Neuronal stem cell (in vitro differentiated cells): Measurements from ENCODE around the gene ZFP1.

ENCODE experiments used
- DNase-seq: peaks from one replicate; pipeline ENCODE4 v3.0.0-alpha.2; 2013; ENCODE audit warnings: low spot score
- H2AFZ ChIP-seq: one replicate; pipeline ENCODE4 v1.6.1; 2013; ENCODE audit warnings: mild to moderate bottlenecking, low read length, inconsistent platforms
- H2AK5ac ChIP-seq: 2 replicates; pipeline ENCODE4 v1.6.1; 2013; ENCODE audit warnings: low read depth, mild to moderate bottlenecking, inconsistent platforms, low read length, moderate library complexity, mixed read lengths
- H2BK120ac ChIP-seq: 2 replicates; pipeline ENCODE4 v1.6.1; 2013; ENCODE audit warnings: low read depth, mild to moderate bottlenecking, inconsistent platforms, low read length, moderate library complexity, mixed read lengths
- H2BK12ac ChIP-seq: one replicate; pipeline ENCODE4 v1.6.1; 2013; ENCODE audit warnings: low read length, inconsistent platforms
- H2BK15ac ChIP-seq: 2 replicates; pipeline ENCODE4 v1.6.1; 2013; ENCODE audit warnings: mild to moderate bottlenecking, low read length, inconsistent platforms, mixed read lengths
- H2BK5ac ChIP-seq: one replicate; pipeline ENCODE4 v1.6.1; 2013; ENCODE audit warnings: inconsistent platforms, mild to moderate bottlenecking, low read length, moderate library complexity
- H3K14ac ChIP-seq: one replicate; pipeline ENCODE4 v1.6.1; 2013; ENCODE audit warnings: low read length, inconsistent platforms
- H3K18ac ChIP-seq: 2 replicates; pipeline ENCODE4 v1.6.1; 2013; ENCODE audit warnings: low read length, inconsistent platforms
- H3K23ac ChIP-seq: 2 replicates; pipeline ENCODE4 v1.6.1; 2013; ENCODE audit warnings: low read depth, mild to moderate bottlenecking, mixed read lengths, low read length, inconsistent platforms; ENCODE audit not compliant: poor library complexity
- H3K27ac ChIP-seq: replicated peaks from 3 replicates; pipeline ENCODE4 v1.5.1; 2013; ENCODE audit warnings: low read length, inconsistent platforms
- H3K27me3 ChIP-seq, 3 experiments: 2 replicates each; pipeline ENCODE4 v1.6.1; 2013; ENCODE audit warnings: low read length in 3 of 3, mild to moderate bottlenecking in 2 of 3, inconsistent platforms in 1 of 3, low read depth in 1 of 3, mixed read lengths in 1 of 3, moderate library complexity in 1 of 3; ENCODE audit not compliant: control insufficient read depth in 3 of 3, insufficient read depth in 3 of 3
- H3K36me3 ChIP-seq, 2 donors: replicated peaks in 1 of 2; 2 replicates each; pipeline ENCODE4 v1.6.1; 2013; ENCODE audit warnings: low read length in 2 of 2; ENCODE audit not compliant: control insufficient read depth in 2 of 2, insufficient read depth in 2 of 2
- H3K4ac ChIP-seq: 2 replicates; pipeline ENCODE4 v1.6.1; 2013; ENCODE audit warnings: inconsistent platforms, mild to moderate bottlenecking, low read length, moderate library complexity
- H3K4me1 ChIP-seq, 2 donors: 1 replicate in 1 of 2; 2 replicates in 1 of 2; pipeline ENCODE4 v1.6.1; 2013; ENCODE audit warnings: low read length in 2 of 2, low read depth in 1 of 2; ENCODE audit not compliant: control insufficient read depth in 2 of 2, insufficient read depth in 1 of 2
- H3K4me2 ChIP-seq: one replicate; pipeline ENCODE4 v1.6.1; 2013; ENCODE audit warnings: mild to moderate bottlenecking, low read length, inconsistent platforms; ENCODE audit not compliant: insufficient read depth, poor library complexity, severe bottlenecking
- H3K4me3 ChIP-seq, 2 donors: 2 replicates each; pipeline ENCODE4 v1.5.1; 2013; ENCODE audit warnings: low read length in 2 of 2, mild to moderate bottlenecking in 2 of 2, inconsistent platforms in 1 of 2, moderate library complexity in 1 of 2
- H3K79me1 ChIP-seq: one replicate; pipeline ENCODE4 v1.6.1; 2013; ENCODE audit warnings: low read depth, mild to moderate bottlenecking, inconsistent platforms, low read length, moderate library complexity
- H3K9ac ChIP-seq: one replicate; pipeline ENCODE4 v1.6.1; 2013; ENCODE audit warnings: mild to moderate bottlenecking, low read depth, low read length, inconsistent platforms; ENCODE audit not compliant: poor library complexity
- H3K9me3 ChIP-seq, 2 donors: replicated peaks in 1 of 2; 2 replicates each; pipeline versions ENCODE3 to v1.6.1; 2013; ENCODE audit warnings: low read length in 2 of 2, mild to moderate bottlenecking in 2 of 2, inconsistent platforms in 1 of 2, low read depth in 1 of 2, mixed read lengths in 1 of 2, moderate library complexity in 1 of 2; ENCODE audit not compliant: control insufficient read depth in 2 of 2, insufficient read depth in 1 of 2
- H4K8ac ChIP-seq: one replicate; pipeline ENCODE4 v1.6.1; 2013; ENCODE audit warnings: low read depth, mild to moderate bottlenecking, inconsistent platforms, low read length, moderate library complexity
- H4K91ac ChIP-seq: one replicate; pipeline ENCODE4 v1.6.1; 2013; ENCODE audit warnings: low read length, low read depth, mild to moderate bottlenecking, inconsistent platforms; ENCODE audit not compliant: poor library complexity
- WGBS, 2 donors: extraction: QIAGEN DNeasy Blood & Tissue Kit; methylation state at CpG; one replicate each; pipeline ENCODE4 v1.1.7; 2013; ENCODE audit warnings: missing lambda C conversion rate in 2 of 2, mixed read lengths in 1 of 2; ENCODE audit not compliant: insufficient read length in 2 of 2, insufficient replicate concordance in 1 of 2; ENCODE audit errors: extremely low coverage in 2 of 2; 5-methylcytosine and 5-hydroxymethylcytosine counted together

ZFP1 gene

DNA sequence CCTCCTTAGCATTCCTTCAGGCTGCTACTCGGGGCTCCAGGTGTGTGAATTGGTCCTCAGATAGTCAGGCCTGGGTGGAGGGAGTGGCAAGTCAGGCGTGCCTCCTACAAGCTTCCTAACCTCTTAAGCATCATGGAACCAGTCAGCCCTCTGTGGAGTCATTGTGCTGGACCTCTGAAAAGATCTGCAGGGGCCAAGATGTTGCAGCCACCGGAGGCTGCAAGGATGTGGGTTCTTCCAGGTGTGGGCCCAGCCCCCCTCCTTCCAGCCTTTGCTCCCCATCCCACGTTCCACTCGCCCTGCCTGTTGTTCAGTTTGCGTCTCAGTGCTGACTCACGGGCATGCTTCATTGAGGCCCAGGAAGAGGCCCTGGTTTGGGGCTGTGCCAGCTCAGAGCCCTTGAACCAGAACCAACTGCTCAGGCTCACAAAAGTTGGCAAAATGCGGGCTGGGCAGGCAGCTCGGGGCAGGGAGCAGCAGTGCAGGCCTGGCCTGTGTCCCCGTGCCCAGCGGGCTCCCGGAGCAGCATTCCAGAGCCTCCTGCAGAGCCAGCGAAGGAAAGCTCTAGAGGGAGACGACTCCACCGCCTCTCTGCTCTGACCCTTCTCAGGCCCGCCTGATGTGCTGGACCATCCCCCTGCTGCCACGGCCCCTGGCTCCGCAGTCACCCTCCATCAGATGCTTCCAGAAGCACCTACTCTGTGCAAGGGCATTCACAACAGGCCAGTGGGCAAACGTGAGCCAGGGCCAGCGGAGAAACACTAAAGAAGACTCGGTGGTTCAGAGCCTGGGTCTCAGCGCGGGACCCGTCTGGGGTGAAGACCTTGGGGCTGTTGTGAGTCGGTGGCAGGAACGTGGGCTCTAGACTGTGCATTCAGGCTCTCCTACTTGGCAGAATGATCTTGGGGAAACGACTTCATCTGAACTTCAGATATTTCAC lies 39.3 kb upstream of the ZFP1 start:
- WGBS, 2 donors: no CpG with 5 or more reads among the region's 27 CpGs
- no peak overlapping the region for H3K27ac ChIP-seq
- DNase-seq: no peak

DNA sequence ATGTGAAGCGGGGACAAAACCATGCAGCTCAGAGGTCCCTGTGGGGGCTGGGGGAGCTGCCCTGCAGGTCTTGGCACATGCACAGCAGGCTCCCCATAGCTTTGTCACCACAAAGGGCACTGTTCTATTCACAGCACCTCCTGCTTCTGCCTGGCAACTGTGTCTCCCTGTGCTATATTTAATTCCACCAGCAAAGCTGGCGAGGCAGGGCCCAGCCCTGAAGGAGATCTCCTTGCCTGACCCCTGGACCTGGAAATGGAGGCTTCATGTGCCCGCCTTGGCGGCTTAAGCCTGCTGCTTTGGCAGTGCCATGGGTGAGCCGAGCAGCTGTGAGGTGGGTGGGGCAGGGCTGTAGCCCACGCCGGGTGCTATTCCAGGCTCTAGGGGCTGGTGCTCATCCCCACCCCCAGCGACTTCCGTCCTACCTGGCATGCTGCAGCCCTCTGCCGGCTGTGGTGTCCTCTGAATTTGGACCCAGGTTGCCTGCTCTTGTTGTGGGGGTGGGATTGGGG lies 38.5 kb upstream of the ZFP1 start:
- Histone ChIP-seq H3K23ac (no peak overlapping the region), H3K4ac (no peak overlapping the region), H3K27me3 (no peaks in the 10 kb centered on the region), H2BK15ac (no peak overlapping the region), H4K91ac (no peak overlapping the region), H3K36me3 (peaks cover 0 to 26% of the 10 kb centered on the region in 2 donors), H3K4me2 (no peak overlapping the region), H2AK5ac (no peak overlapping the region), H2BK12ac (no peak overlapping the region), H2AFZ (no peak overlapping the region), H3K18ac (no peak overlapping the region), H4K8ac (no peak overlapping the region), H3K9me3 (peaks cover 0 to 2% of the 10 kb centered on the region in 2 donors), H2BK5ac (no peak overlapping the region), H2BK120ac (no peak overlapping the region), H3K27ac (no peak overlapping the region), H3K4me3 (no peak overlapping the region), H3K14ac (no peak overlapping the region), H3K4me1 (peaks cover 13 to 22% of the 10 kb centered on the region in 2 donors), H3K79me1 (peaks cover 5% of the 10 kb centered on the region), H3K9ac (no peak overlapping the region)
- WGBS, 2 donors: no CpG with 5 or more reads among the region's 10 CpGs
- no peak for DNase-seq

More for the DNA sequence above, 39.3 kb upstream of the ZFP1 start:
- peaks cover 13 to 22% of the 10 kb centered on the region in 2 donors for H3K4me1 ChIP-seq
- H3K9ac ChIP-seq: no peak overlapping the region
- H3K27me3 ChIP-seq: no peaks in the 10 kb centered on the region
- no peak overlapping the region for H2BK5ac ChIP-seq
- H3K4me3 ChIP-seq: no peak overlapping the region
- no peak overlapping the region for H4K8ac ChIP-seq
- no peak overlapping the region for H2BK12ac ChIP-seq
- H3K36me3 ChIP-seq: peaks cover under 1 to 30% of the 10 kb centered on the region in 2 donors
- H3K9me3 ChIP-seq: no peaks in the 10 kb centered on the region
- H2AFZ ChIP-seq: no peak overlapping the region
- H3K18ac ChIP-seq: peak overlapping the region; percentile 16
- no peak overlapping the region for H2AK5ac ChIP-seq
- H3K79me1 ChIP-seq: peaks cover 3% of the 10 kb centered on the region
- no peak overlapping the region for H4K91ac ChIP-seq
- H2BK120ac ChIP-seq: no peak overlapping the region
- no peak overlapping the region for H3K4me2 ChIP-seq
- H2BK15ac ChIP-seq: peak overlapping the region; percentile 44
- peak overlapping the region; percentile 38 for H3K14ac ChIP-seq
- peak overlapping the region; percentile 44 for H3K23ac ChIP-seq
- H3K4ac ChIP-seq: peak overlapping the region; percentile 72

DNA sequence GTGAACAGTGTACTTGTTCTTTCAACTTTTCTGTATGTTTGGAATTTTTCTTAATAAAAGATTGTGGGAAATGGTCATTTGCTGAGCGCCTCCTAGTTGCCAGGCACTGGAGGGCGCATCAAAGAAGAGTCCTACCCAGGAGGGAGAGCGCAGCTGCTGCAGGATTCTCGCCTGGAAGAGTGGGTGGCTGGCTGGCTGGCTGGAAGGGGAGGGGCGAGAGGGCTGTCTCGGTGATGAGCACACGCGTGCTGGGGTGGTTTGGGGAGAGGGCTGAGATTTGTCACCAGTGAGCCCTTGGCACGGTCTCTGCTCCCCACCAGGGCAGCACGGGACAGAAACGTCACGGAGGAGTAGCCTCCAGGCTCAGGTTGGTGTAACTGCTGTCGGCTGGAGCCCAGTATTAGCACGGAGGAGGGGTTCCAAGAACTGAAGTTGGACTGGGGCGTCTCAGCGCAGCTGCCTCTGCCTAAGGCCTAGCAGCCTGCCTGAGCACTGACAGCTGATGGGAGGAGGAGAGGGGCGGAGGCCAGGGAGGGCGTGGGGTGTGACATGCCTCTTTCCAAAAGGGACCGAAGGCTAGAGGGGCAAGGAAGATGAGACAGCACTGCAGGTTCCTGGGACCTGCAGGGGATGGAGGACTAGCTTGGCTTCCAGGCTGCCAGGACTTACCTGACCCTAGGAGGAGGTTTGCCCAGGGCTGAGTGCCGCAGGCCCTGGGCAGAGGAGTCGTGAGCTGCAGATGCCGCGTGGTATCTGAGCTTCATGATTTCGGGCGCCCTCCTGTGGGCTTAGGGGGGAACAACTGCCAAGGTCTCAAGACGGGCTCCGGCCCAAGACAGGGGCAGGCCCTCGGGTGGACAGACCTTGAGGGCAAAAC lies 37.4 kb upstream of the ZFP1 start:
- WGBS, 2 donors: no CpG with 5 or more reads among the region's 28 CpGs
- Histone ChIP-seq H4K91ac (no peak overlapping the region), H3K36me3 (peaks cover 0 to 16% of the 10 kb centered on the region in 2 donors), H2BK5ac (no peak overlapping the region), H2BK15ac (no peak overlapping the region), H3K14ac (no peak overlapping the region), H3K9ac (no peak overlapping the region), H4K8ac (no peak overlapping the region), H3K18ac (peak overlapping the region; percentile 60), H3K79me1 (peaks cover 8% of the 10 kb centered on the region), H3K4me1 (peaks cover 13 to 21% of the 10 kb centered on the region in 2 donors), H2AK5ac (peak overlapping the region; percentile 3), H3K4me3 (peak overlapping the region in 1 of 2 donors; percentile 28), H3K4ac (no peak overlapping the region), H3K27me3 (no peaks in the 10 kb centered on the region), H3K9me3 (peaks cover 0 to 4% of the 10 kb centered on the region in 2 donors), H3K23ac (peak overlapping the region; percentile 21), H2BK12ac (no peak overlapping the region), H2BK120ac (no peak overlapping the region), H3K27ac (peak overlapping the region; percentile 43), H3K4me2 (peak overlapping the region; percentile 18), H2AFZ (peak overlapping the region; percentile 34)
- DNase-seq: peak; percentile 86
